ENCODE data around the gene OPRM1. TPM values are rescaled to one million over a fixed set of nuclear protein-coding genes. Genes with fewer than 3 reads are reported as not detected.

OPRM1 gene
- total RNA-seq, 1 donor from 2014 or later: not detected

- DNase-seq (ENCODE audit: low spot score): no peak
- Mint-ChIP-seq H3K9me3 (no peaks in the 10 kb centered on the region), H3K36me3 (no peaks in the 10 kb centered on the region), H3K27ac (no peak overlapping the region), H3K27me3 (ENCODE audit: insufficient read depth, low read depth) (no peaks in the 10 kb centered on the region), H3K4me3 (no peak overlapping the region), H3K4me1 (peaks cover 2% of the 10 kb centered on the region)
- no peak overlapping the region for H3K4me2 ChIP-seq
- no peak overlapping the region for H3K9ac ChIP-seq
- no peaks in the 10 kb centered on the region for H3K4me1 ChIP-seq
- TF ChIP-seq CTCF (IDR thresholded peaks at IDR 0.05) (no peak), EZH2 (IDR thresholded peaks at IDR 0.05) (no peak), EZH2phosphoT487 (IDR thresholded peaks at IDR 0.05) (no peak)
- H2AFZ ChIP-seq (replicated peaks): no peak overlapping the region
- no peaks in the 10 kb centered on the region for H3K27me3 ChIP-seq
- H3K36me3 ChIP-seq: no peaks in the 10 kb centered on the region
- H3F3A ChIP-seq (ENCODE audit: low read depth): no peaks in the 10 kb centered on the region
- H3K79me2 ChIP-seq (ENCODE audit: low read depth): no peaks in the 10 kb centered on the region
- H3K4me3 ChIP-seq: no peak overlapping the region
- no peaks in the 10 kb centered on the region for H3K9me3 ChIP-seq (ENCODE audit: low read depth)
- H4K20me1 ChIP-seq (ENCODE audit: low read depth): no peaks in the 10 kb centered on the region
- no peak overlapping the region for H3K27ac ChIP-seq
Observed at GRCh38 chr6:154274168-154274567, 235.1 kb downstream of the OPRM1 start.

- Mint-ChIP-seq H3K27ac (no peak overlapping the region), H3K9me3 (no peaks in the 10 kb centered on the region), H3K36me3 (no peaks in the 10 kb centered on the region), H3K4me3 (no peak overlapping the region), H3K4me1 (peaks cover 2% of the 10 kb centered on the region), H3K27me3 (ENCODE audit: insufficient read depth, low read depth) (no peaks in the 10 kb centered on the region)
- Histone ChIP-seq H3K4me3 (no peak overlapping the region), H3F3A (ENCODE audit: low read depth) (no peaks in the 10 kb centered on the region), H4K20me1 (ENCODE audit: low read depth) (no peaks in the 10 kb centered on the region), H3K4me2 (no peak overlapping the region), H3K27me3 (no peaks in the 10 kb centered on the region), H2AFZ (replicated peaks) (no peak overlapping the region), H3K9ac (no peak overlapping the region), H3K36me3 (no peaks in the 10 kb centered on the region), H3K9me3 (ENCODE audit: low read depth) (no peaks in the 10 kb centered on the region), H3K27ac (no peak overlapping the region), H3K4me1 (no peaks in the 10 kb centered on the region), H3K79me2 (ENCODE audit: low read depth) (no peaks in the 10 kb centered on the region)
- TF ChIP-seq CTCF (IDR thresholded peaks at IDR 0.05): peak; percentile 60
- TF ChIP-seq EZH2 (IDR thresholded peaks at IDR 0.05): no peak
- TF ChIP-seq EZH2phosphoT487 (IDR thresholded peaks at IDR 0.05): no peak
- DNase-seq (ENCODE audit: low spot score): peak; percentile 33
Observed at GRCh38 chr6:154276810-154277628, 238.0 kb downstream of the OPRM1 start.

DNA sequence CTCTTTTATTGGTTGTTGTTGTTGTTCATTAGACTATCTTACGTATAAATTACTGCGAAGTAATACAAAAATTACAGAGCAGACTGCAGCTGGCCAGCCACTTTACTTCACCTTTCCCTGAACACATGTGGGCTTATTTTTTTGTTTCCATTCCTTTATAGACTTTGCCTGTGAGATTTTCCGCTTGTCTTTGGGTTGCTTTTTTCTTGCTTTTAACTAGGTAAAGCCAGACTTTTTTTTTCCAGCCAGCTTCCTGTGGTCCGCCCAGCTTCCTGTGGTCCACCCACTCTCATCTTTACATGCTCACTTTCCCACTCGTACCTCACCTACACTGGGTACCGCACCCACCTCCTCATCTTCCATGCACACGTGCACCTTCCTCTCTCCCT, 238.6 kb downstream of the OPRM1 start:
- no peaks in the 10 kb centered on the region for H3K9me3 ChIP-seq (ENCODE audit: low read depth)
- H2AFZ ChIP-seq (replicated peaks): no peak overlapping the region
- no peak for DNase-seq (ENCODE audit: low spot score)
- no peak overlapping the region for H3K27ac ChIP-seq
- no peak overlapping the region for H3K9ac ChIP-seq
- TF ChIP-seq CTCF (IDR thresholded peaks at IDR 0.05) (no peak), EZH2phosphoT487 (IDR thresholded peaks at IDR 0.05) (no peak), EZH2 (IDR thresholded peaks at IDR 0.05) (no peak)
- H3K4me1 ChIP-seq: no peaks in the 10 kb centered on the region
- H3K4me3 ChIP-seq: no peak overlapping the region
- no peak overlapping the region for H3K27ac Mint-ChIP-seq
- H3F3A ChIP-seq (ENCODE audit: low read depth): no peaks in the 10 kb centered on the region
- no peaks in the 10 kb centered on the region for H4K20me1 ChIP-seq (ENCODE audit: low read depth)
- no peaks in the 10 kb centered on the region for H3K27me3 Mint-ChIP-seq (ENCODE audit: insufficient read depth, low read depth)
- H3K9me3 Mint-ChIP-seq: peaks cover 1% of the 10 kb centered on the region
- H3K36me3 Mint-ChIP-seq: no peaks in the 10 kb centered on the region
- no peaks in the 10 kb centered on the region for H3K79me2 ChIP-seq (ENCODE audit: low read depth)
- H3K36me3 ChIP-seq: no peaks in the 10 kb centered on the region
- peaks cover 2% of the 10 kb centered on the region for H3K4me1 Mint-ChIP-seq
- no peak overlapping the region for H3K4me2 ChIP-seq
- no peak overlapping the region for H3K4me3 Mint-ChIP-seq
- no peaks in the 10 kb centered on the region for H3K27me3 ChIP-seq
